ENCODE measurements around the gene PTPRN2.

The PTPRN2 gene

GRCh38 chr7:158443014-158443687 is 144.5 kb downstream of the PTPRN2 start:
- TF ChIP-seq CTCF (IDR thresholded peaks at IDR 0.05; ENCODE audit: low read depth, low read length, missing control alignments) = no peak
- no peak overlapping the region for H3K4me3 ChIP-seq (ENCODE audit: low read depth, low read length)
- DNase-seq (ENCODE audit: low read depth) = no peak

GRCh38 chr7:158442260-158442659 is 145.4 kb downstream of the PTPRN2 start:
- TF ChIP-seq CTCF (IDR thresholded peaks at IDR 0.05; ENCODE audit: low read depth, low read length, missing control alignments) = peak; percentile 13
- no peak overlapping the region for H3K4me3 ChIP-seq (ENCODE audit: low read depth, low read length)
- no peak for DNase-seq (ENCODE audit: low read depth)

DNA sequence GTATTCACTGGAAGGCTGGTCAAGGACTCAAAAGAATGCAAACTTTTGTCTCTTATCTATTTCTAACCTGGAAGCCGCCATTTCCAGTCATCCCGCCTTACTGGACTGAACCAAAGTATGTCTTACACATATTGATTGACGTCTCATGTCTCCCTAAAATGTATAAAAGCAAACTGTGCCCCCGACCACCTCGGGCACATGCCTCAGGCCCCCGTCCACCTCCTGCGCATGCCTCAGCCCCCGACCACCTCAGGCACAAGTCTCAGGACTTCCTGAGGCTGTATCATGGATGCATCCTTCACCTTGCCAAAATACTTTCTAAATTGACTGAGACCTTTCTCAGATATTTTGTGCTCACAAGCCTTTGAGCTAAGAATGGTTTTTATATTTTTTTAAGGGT is 148.6 kb downstream of the PTPRN2 start:
- no peak overlapping the region for H3K4me3 ChIP-seq (ENCODE audit: low read depth, low read length)
- no peak for TF ChIP-seq CTCF (IDR thresholded peaks at IDR 0.05; ENCODE audit: low read depth, low read length, missing control alignments)
- no peak for DNase-seq (ENCODE audit: low read depth)

DNA sequence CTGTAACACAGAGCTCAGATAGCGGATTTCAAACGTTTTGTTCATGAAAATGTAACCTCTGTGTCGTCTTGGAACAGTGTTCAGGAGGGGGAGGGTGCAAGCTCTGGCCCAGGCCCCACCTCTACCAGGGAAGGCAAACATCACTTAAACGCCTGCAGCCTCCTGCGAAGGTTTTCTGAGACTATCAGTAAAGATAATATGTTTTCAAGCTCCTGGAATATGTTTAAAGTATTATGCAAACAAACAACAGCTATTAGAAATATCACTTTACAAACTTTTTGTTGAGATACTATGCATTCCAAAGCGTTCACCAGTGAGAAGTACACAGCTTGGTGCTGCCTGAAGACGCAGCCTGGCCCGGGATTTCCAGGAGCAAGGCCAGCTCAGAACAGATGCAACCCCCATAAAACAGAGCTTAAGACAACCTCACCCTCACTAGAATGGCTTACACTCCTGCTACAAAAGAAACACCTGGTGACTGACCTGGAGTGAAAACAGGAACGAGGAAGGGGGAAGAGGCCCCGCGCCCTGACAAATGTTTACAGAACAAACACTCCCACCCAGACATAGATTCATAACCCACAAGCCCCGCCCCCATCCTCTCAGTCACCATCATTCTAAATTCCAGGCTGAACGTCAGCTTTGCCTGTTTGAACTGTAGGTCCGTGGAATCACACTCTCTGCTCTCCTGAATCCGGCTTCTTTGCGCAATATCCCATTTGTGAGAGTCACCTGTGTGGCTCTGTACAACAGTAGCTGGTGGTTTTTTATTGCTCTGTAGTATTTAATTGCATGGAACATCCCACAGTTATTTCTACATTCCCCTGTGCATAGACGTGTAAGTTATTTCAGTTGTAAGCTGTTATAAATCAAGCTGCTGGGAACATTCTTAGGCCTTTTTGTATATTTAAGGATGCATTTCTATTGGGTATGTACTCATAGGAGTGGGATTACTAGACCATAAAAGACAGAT is 155.0 kb downstream of the PTPRN2 start:
- TF ChIP-seq CTCF (IDR thresholded peaks at IDR 0.05; ENCODE audit: low read depth, low read length, missing control alignments) = no peak
- no peak overlapping the region for H3K4me3 ChIP-seq (ENCODE audit: low read depth, low read length)
- DNase-seq (ENCODE audit: low read depth) = no peak

- TF ChIP-seq CTCF (IDR thresholded peaks at IDR 0.05; ENCODE audit: low read depth, low read length, missing control alignments) = no peak
- no peak for DNase-seq (ENCODE audit: low read depth)
Measured at GRCh38 chr7:158431941-158432347, 155.7 kb downstream of the PTPRN2 start.

GRCh38 chr7:158431055-158431940 is 156.3 kb downstream of the PTPRN2 start:
- no peak overlapping the region for H3K4me3 ChIP-seq (ENCODE audit: low read depth, low read length)
- no peak for TF ChIP-seq CTCF (IDR thresholded peaks at IDR 0.05; ENCODE audit: low read depth, low read length, missing control alignments)
- DNase-seq (ENCODE audit: low read depth) = no peak

More at GRCh38 chr7:158431941-158432347, 155.7 kb downstream of the PTPRN2 start:
- no peak overlapping the region for H3K4me3 ChIP-seq (ENCODE audit: low read depth, low read length)
